Activated CD8-positive, alpha-beta memory T cell treated with anti-CD3 and anti-CD28 coated beads, Interleukin-2, amount 50 U/mL, for 48 hours (primary cell): ENCODE data around the gene SCAMP1.
"Not testable (repeated sequence)": the region's sequence is repeated elsewhere in the genome, so short reads cannot be mapped to it uniquely, and the experiment has no call there.

Experiments
- DNase-seq: peaks from one replicate; pipeline ENCODE4 v3.0.0-alpha.2; 2020

SCAMP1 gene

DNA sequence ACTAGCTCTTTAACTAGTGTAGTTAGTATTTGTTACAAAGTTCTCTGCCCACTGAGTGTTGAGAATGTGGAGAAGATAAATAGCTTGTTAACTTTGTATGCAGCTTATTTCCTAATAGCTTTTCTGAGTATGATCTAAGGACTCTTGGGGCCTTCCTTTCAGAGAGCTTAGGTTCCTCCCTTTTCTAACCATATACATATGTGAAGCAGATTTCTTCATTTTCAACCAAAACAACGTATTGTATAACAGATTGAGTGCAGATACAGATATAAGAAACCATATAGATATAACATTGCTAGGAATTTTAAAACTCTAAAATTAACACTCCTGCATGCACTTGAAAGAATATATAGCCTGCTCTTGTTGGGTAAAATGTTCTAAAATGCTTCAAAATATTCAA, 70.4 kb downstream of the SCAMP1 start:
- DNase-seq = no peak

DNA sequence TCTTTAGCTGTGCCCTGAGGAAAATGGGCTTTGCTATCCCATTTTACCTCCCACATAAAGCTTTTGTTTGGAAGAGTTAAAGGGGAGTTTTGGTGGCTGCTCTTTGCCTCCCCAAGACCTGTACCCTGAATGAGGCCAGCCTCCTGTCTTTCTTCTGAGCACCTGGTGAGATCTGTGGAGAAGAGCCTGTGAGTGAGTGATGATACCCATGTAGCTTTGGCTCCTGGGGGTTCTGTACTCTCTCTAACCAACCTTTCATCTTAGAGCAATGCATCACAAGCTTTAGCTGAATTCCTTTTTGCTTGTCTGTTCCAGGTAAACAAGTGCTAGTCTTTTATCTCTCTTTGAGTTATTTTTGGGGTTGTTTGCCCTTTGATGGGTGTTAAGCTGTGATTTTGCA, 73.6 kb downstream of the SCAMP1 start:
- DNase-seq = no peak

DNA sequence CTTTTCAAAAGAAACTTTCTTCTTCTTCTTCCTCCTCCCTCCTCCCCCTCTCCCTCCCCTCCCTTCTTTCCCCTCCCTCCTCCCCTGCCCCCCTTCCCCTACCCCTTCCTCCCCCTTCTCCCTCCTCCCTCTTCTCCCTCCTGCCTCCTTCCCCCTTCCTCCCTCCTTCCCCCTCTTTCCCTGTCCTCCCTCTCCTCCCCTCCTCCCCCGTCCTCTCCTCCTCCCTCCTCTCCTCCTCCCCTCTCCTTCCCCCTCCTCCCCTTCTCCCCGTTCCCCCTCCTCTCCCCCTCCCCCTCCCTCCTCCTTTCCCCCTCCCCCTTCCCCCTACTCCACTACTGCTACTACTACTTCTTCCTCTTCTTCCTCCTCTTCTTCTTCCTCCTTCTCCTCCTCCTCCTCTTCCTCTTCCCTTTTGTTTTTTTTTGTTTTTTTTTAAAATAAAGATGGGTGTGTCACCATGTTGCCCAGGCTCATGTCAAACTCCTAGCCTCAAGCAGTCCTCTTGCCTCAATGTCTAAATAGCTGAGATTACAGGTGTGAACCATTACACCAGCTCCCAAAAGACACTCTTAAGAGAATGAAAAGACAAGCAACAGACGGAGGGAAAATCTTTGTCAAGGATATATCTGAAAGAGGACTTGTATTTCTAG, 87.5 kb downstream of the SCAMP1 start:
- DNase-seq = no peak

DNA sequence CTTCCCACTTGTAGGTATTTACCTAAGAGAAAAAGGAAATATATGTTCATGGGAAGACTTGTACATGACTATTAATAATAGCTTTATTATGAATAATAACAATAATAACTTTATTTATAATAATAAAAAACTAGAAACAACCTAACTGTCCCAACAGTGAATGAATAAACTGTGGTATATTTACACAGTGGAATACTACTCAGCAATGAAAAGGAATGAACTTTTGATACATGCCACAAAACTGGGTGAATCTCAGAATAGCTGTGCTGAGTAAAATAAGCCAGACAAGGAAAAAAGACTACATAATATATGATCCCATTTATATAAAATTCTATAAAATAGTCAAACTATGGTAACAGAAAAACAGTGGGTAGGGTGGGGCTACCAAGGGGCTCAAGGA, 88.7 kb downstream of the SCAMP1 start:
- DNase-seq = no peak

DNA sequence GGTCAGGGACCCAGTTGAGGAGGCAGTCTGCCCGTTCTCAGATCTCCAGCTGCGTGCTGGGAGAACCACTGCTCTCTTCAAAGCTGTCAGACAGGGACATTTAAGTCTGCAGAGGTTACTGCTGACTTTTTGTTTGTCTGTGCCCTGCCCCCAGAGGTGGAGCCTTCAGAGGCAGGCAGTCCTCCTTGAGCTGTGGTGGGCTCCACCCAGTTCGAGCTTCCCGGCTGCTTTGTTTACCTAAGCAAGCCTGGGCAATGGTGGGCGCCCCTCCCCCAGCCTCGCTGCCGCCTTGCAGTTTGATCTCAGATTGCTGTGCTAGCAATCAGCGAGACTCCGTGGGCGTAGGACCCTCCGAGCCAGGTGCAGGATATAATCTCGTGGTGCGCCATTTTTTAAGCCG, 97.1 kb downstream of the SCAMP1 start:
- not testable (repeated sequence) for DNase-seq

DNA sequence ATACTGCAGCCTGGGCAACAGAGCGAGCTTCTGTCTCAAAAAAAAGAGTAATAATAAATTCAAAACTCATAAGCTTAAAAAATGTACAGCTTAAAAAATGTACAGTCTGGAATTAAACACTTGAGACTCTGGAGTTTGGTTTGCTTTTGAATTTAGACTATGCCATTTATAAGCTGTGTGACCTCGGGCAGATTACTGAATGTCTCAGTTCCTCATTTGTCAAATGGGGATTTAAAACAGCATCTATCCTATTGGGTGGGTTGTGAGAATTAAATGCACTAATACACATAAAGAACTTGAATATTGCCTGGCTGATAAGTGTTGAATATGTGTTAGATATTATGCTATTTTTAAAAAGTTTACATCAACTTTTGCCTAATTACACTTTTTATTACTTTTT, 98.4 kb downstream of the SCAMP1 start:
- DNase-seq = no peak

DNA sequence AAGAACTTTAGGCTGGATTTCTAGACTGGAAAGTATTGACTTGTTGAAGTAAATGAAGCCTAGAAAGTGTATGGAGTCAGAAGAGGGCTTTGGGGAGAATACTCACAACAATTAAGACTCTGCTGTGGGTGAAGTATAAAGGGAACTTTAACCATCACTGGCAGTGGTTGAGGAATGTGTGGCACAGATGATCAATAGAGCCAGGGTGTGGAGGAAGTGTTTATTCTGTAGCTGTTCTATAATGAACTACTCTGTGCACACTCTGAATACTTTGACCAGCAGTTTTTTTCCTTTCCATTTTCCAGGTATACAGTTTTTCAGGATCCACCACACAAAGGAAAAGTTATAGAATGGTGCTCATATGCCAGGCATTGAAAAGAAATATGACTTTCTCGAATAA, 106.7 kb downstream of the SCAMP1 start:
- no peak for DNase-seq

DNA sequence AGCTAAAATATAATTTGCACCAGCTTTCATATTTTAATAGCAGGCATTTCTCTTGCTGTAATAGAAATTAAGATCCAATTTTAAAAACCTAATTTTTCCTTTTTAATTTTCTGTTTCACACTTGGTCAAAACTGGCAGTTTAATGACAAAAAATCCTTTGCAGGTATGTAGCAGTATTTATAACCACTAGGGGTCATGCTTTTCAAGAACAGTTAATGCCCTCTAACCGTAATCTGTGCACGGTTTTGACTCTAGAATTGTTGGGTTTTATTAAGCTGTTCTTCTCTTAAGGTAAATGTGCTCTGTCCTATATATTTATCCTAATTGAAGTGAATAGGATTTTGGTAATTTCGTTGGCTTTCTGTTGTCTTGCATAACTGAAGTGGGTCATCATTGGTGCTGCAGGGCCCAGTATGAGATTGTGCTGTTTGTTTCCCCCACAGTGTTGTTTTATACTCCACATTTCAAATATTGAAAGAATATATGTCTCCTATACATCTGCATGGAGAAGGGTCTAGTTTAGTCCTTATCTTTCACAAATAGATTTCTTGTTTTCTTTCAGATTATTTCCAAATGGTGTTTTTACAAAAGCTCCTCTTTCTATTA, 107.4 kb downstream of the SCAMP1 start:
- no peak for DNase-seq

DNA sequence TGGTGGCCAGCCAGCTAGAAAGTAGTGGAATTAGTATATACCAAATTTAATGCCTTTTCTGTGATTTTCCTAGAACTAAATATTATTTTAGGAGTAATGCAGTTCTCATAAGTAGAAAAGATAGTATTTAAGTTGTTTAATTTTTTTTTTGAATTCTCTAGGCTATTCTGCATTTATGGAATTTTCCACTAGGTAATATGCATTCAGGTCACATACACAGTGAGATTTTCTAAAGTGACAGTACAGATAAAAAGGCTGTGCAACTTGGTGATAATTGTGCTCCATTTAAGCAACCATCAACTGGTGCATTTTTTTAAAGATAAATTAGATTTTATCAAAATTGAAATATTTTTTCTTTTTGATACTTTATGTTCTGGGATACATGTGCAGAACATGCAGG, 111.5 kb downstream of the SCAMP1 start:
- no peak for DNase-seq

DNA sequence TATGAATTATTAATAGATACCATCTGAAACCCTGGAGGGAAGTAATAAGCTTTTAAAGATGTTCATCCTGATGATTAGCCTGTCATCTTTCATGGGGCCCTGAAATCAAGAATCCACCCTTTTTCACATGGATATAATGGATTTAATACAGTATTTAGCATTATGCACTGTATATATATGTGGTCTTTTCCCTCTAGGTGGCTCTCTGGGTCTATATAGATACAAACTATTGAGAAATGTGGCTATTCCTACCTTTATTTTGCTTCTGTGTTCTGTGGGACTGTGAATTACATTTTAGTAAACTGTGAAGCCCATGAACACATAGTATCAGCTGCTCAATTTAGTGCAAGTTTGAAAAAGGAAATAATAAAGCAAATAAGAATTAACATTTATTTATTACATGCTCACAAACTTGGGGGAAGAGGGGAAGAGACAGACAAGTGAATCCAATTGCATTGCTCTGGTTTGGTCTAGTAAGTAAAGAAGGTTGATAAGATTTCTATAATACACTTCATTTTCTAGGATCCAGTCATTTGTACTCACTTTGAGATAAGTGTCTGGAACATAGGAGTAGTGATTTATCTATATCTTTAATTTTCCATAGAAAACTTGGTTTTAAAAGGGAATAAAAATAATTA, 112.2 kb downstream of the SCAMP1 start:
- no peak for DNase-seq

DNA sequence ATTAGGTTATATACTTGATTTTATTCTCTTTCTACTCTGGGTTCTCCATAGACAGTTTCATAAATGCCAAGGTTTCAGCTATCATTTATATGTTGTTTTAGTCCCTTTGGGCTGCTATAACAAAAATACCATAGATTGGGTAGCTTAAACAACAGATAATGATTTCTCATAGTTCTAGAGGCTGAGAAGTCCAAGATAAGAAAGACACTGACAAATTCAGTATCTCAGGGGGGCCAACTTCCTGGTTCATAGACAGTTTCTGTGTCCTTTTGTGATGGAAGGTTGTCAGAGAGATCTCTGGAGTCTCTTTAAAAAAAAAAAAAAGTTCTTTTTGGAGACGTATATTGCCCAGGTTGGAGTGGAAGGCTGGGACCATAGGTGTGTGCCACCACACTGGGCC, 113.3 kb downstream of the SCAMP1 start:
- no peak for DNase-seq

DNA sequence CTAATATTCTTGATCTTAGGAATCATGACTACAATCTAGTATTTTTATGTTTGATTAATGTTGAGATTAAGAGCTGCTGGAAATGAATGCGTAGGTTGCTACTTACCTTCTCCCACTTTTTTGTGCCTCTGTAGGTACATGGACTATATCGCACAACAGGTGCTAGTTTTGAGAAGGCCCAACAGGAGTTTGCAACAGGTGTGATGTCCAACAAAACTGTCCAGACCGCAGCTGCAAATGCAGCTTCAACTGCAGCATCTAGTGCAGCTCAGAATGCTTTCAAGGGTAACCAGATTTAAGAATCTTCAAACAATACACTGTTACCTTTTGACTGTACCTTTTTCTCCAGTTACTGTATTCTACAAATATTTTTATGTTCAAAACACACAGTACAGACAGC, 115.0 kb downstream of the SCAMP1 start:
- no peak for DNase-seq

DNA sequence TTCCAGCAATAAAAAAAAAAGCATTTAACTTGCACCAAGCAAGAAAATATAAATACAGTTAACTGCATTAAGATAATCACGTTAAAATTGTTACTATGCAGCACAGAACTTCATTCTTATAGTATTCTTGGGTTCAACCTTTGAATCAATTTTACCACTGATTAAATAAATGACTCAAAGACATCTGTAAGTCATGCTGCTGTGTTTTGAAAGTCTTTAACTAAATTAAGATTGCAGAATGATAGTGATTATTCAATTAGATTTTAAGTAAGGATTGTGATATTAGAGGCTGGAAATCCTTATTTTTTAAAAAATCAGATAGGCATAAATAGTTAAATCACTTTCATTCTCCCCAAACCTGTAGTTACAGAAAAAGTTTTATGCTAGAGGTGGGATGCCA, 116.4 kb downstream of the SCAMP1 start:
- no peak for DNase-seq

DNA sequence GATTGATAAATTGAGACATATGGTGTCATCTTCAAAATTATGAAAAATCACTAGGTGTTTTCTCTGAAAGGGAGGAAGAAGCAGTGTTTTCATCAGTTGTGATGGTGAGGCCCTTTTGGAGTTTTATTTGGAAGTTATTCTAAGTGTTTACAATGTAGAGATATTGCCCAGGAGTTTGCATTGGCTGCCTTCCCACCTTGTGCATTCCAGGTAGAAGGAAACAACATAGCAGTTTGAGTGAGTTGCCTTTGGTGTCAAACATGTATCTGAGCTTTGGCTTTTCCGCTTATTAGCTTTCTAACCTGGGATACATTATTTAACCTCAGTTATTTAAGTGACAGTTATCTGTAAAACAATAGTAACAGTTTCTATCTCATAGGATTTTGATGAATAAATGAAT, 122.5 kb downstream of the SCAMP1 start:
- no peak for DNase-seq

DNA sequence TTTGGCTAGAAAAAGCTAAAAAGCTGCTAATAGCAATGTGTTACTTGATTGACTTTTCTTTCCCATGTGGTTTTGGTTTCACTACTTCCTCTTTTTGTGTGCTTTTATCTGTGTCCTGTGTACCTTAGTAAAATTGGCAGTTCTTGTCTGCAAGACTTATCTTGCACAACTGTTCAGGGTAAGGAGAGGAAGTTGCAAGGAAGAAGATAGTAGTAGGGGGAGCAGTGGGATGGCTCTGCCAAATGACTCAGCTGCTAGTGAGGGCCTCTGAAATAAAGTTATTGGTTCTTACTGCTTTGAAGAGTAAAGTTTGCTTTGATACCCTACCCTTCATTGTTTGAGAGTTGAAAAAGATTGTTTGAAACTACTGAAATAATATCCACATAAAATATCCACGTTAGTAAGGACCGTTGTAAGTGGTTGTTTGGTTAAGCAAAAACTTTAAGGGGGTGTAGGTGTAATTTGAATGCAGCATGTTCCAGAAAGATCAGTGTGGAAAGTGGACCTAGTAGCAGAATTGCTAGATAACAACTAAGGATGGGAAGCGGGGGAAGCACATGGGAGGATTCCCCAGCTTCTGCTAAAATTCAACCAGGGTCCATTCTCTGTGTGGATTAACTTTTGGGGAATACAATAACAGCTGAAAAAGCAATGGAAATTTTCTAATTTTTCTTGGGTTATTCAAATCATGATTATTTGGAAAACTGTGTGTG, 123.5 kb downstream of the SCAMP1 start:
- no peak for DNase-seq

DNA sequence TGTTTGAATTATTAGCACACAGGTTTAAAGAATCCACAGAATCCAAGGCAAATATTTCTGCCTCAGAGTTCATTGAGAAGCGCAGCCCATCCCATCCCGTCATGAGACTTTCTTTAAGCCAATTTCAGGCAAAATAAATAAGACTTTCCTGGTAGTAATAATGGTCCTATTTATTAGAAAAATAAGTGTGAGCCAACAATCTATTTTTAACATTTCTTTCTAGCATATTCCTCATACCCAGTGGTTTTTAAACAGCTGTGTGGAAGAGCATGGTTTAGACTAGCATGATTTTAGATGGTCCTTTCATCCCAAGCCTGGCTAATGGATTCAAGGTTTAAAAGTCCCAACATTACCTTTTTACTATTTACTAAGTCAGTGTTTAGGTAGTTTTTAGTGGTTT, 125.8 kb downstream of the SCAMP1 start:
- no peak for DNase-seq

DNA sequence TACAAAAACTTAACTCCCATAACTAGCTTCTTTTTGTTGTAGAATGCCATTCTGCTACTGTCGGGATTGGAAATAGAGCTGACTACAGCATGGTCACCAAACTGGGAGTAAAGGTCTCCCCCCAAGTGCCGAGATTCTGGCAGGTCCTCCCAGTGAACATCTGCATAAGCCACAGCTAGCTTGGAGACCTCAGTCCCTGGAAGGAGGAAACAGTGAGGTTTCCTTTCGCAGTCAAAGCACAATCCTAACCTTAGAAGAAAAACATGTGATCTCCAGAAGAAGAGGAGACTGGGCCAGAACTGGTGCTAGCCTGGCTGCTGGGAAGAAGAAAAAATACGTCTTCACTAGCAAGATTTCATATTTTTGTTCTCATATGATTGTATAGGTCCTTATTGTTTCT, 127.4 kb downstream of the SCAMP1 start:
- no peak for DNase-seq

DNA sequence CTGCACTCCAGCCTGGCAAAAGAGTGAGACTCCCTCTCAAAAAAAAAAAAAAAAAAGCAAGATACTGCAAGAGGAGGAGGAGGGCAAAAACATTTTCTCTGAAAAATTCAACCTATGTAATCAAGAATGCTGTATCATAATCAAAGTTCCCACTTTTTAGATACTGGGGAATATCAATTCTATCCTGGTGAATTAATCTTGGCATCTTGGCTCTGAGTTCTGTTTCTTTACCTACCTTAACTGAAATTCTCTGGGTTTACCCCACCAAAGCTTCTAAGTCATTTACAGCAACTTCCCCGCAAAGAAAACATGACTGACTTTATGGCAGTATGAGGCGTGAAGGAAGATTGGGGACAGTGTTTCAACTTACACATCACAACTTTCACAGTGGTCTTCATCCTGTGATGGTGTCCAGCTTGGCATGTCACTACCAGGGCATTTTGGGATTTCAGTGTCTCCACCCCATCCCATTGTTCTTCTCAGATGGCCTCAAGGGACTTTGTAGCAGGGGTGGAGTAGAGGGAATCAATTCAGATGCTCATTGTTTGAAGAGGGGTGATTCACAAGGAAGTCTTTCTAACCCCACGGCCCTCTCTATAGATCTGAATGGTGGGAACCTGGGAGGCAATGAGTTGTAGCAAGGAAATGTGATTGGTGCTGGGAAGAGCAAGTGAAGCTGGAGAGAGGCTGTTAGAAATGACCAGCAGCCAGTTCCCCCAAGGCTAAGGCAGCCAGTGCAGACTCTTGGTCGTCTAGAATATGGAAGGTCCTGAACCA, 130.5 kb downstream of the SCAMP1 start:
- DNase-seq = no peak

DNA sequence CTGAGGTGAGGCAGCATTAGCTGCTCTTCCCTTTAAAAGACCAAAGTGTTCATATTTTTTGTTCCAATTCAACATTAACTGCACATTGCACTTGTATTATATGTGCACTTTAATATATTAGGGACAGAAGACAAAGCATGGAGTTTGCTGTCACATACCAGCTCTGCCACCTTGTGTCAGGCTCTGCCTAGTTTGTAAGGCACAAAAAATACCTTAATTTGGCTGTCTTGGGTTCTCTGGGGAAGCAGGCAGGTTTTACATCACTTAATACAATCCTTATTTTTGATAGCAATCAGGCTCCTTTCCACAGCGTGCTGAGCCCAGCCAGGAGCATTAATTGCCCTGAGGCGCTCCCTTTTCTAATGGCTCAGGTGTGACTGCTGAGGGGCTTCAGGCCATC, 131.8 kb downstream of the SCAMP1 start:
- DNase-seq = no peak

DNA sequence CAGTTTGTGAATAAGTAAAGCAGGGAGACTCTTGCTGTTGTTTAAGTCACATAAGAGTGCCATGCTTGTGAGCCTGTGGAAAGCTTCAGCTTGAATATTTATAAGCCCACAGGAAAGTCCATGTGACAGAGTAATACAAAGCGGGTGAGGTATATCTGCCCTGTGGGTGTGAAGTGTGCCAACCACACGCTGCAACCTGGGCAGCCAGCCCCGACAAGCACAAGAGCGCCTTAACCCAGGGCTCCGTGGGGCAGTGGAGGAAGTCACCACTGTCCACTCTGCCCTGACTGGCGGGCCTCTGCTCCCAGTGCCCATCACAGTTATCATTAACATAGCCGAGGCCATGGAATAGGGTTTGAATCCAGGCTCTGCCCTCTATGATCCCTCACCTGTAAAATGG, 132.2 kb downstream of the SCAMP1 start:
- DNase-seq = no peak

DNA sequence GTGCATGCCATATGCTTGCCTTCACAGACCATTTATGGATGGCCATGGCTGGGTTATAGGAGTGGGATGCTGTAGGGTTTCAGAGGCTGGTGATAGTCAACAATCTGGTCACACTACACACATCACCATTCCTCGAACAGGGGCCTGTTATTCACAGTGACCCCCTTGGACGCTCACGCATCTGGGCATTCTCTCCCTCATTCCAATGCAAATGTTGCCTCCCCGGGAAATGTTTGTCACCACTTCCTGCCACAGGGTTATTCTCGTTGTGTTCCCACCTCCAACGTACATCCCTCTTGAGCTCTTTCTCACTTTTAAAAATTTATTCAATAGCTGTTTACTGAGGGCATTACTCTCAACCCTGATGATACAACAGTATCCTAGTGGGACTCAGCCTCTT, 135.4 kb downstream of the SCAMP1 start:
- no peak for DNase-seq

DNA sequence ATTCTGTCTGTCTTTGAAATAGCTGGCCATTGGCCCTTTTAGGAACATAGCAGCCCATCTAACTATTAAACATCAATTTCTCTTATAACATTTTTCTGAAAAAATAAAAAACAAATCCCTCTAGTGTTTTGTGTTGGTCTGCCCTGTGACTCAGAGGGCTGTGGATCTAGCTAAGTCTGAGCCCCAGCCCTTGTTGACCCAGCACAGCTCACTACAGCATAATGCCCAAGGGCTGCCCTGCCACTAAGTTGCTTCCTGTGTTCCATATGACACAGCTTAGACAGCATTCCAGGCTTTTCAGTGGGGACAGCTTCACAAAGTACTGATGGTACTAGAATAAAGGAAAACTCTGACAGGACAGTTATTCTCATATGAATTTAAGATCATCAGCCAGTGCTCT, 136.0 kb downstream of the SCAMP1 start:
- no peak for DNase-seq
